Sigmoid colon (tissue), 7 donors: ENCODE measurements around the gene ADM2. TPM values are rescaled to one million over a fixed set of nuclear protein-coding genes. Genes with fewer than 3 reads are reported as not detected.

ENCODE experiments used
- DNase-seq: peaks from one replicate; pipeline ENCODE4 v3.0.0-alpha.2; 2019
- H3K27ac ChIP-seq, 4 donors: fragments of 200-600 bp; sonication (generic); one replicate each; pipeline ENCODE4 v1.5.1; 2016 to 2019; ENCODE audit warnings: mild to moderate bottlenecking in 1 of 4
- H3K27me3 ChIP-seq, 3 donors: fragments of 200-600 bp; sonication (generic); one replicate each; pipeline ENCODE4 v1.5.1; 2019; ENCODE audit warnings: mild to moderate bottlenecking in 1 of 3
- H3K36me3 ChIP-seq, 4 donors: fragments of 200-600 bp; sonication (generic); one replicate each; pipeline ENCODE4 v1.5.1; 2016 to 2019
- H3K4me1 ChIP-seq, 4 donors: fragments of 200-600 bp; sonication (generic); one replicate each; pipeline ENCODE4 v1.5.1; 2017 to 2019
- H3K4me3 ChIP-seq, 4 donors: fragments of 200-600 bp; sonication (generic); one replicate each; pipeline ENCODE4 v1.5.1; 2017 to 2019; ENCODE audit warnings: mild to moderate bottlenecking in 2 of 4, moderate library complexity in 1 of 4
- H3K9me3 ChIP-seq, 4 donors: fragments of 200-600 bp in 3 of 4; sonication (generic) in 3 of 4; one replicate each; pipeline versions ENCODE4 v1.5.1 to v1.6.1; 2013 to 2019
- EP300 ChIP-seq, 4 donors: sonication (generic); formaldehyde crosslinking; IDR thresholded peaks; one replicate each; pipeline ENCODE4 v1.6.1; 2017; ENCODE audit warnings: antibody characterized with exemption in 4 of 4
- POLR2A ChIP-seq, 2 donors: fragments of 450-650 bp; IDR thresholded peaks; one replicate each; pipeline ENCODE4 v1.6.1; 2016; ENCODE audit warnings: antibody characterized with exemption in 2 of 2, mild to moderate bottlenecking in 2 of 2, moderate library complexity in 2 of 2
- POLR2AphosphoS5 ChIP-seq, 4 donors: sonication (generic); formaldehyde crosslinking; IDR thresholded peaks; one replicate each; pipeline ENCODE4 v1.6.1; 2017; ENCODE audit warnings: antibody characterized with exemption in 4 of 4
- WGBS, 2 donors: extraction: QIAGEN DNeasy Blood & Tissue Kit; methylation state at CpG; one replicate each; pipeline ENCODE4 v1.1.7; 2013; 5-methylcytosine and 5-hydroxymethylcytosine counted together
- intact Hi-C: fragments of 100-400 bp; cut with DNase I; formaldehyde crosslinking; loops from one replicate; pipeline ENCODE4 v1.15.1; 2023
- polyA plus RNA-seq, 3 donors: library from polyadenylated mRNA; stranded (reverse); fragments of 200-250 nt; gene quantifications; one replicate each; pipeline ENCODE4 v1.2.3, GENCODE V29; 2013
- total RNA-seq, 4 donors: library from RNA; depleted of rRNA; stranded (reverse); fragments of >200 nt; gene quantifications; one replicate each; pipeline ENCODE4 v1.1.0, GENCODE V29; 2016
- TF ChIP-seq, protein P1 (sequence below), 4 experiments: fragments of 450-650 bp in 3 of 4; fragments of 200-600 bp in 1 of 4; IDR thresholded peaks; one replicate each; pipeline ENCODE4 v1.5.1; 2016 to 2019; ENCODE audit warnings: antibody characterized with exemption in 4 of 4, mild to moderate bottlenecking in 3 of 4, moderate library complexity in 2 of 4
- donor health status: healthy with polysubstance abuse.
- donor health status: Bipolar disorder and iron deficiency.
- donor health status: healthy.

The ADM2 gene
- total and polyA plus RNA-seq, 7 donors, result 1.2 to 8.6 (median 3.2) TPM; not detected in 4

DNA sequence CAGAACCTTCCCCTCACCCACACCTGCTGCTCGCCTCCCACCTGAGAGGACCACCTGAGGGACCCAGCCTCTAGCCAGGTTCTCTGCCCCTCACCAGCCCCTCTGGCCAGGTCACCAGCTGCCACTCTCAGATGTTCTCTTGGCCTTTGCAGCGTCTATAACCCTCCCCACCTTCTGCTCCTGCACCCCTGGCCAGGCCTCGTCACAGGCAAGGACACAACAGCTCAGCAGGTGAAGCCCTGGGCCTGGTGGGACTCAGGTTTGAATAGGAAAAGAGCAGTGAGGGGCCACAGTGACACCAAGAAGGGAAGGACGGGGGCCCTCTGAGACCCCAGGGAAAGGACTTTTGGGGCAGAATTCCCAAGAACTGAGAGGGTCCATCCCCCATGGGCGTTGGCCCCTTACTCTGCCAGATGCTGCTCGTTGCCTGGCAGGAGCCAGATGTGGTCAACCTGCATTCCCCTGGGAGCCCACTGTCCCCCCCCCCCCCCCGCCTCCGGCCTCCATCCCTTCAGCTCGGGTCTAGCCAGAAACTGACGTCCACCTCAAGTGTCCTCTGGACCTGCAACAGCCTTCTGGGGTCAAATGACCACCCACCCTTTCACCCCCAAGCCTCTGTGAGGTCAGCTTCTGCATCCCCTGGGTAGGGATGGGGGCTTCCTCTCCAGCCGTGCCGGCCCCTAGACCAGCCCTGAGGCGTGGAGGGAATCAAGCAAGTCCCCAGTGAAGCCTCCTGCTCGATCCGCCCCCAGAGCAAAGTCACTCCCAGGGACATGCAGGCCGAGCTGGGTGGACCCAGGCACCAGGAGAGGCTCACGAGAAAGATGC, 35.2 kb upstream of the ADM2 start:
- Histone ChIP-seq H3K9me3 (no peaks in the 10 kb centered on the region), H3K4me1 (peaks cover 0 to 15% (median 6%) of the 10 kb centered on the region in 4 donors), H3K36me3 (peaks cover 21 to 70% (median 29%) of the 10 kb centered on the region in 4 donors), H3K27me3 (no peaks in the 10 kb centered on the region), H3K27ac (no peak overlapping the region), H3K4me3 (no peak overlapping the region)
- TF ChIP-seq EP300 (IDR thresholded peaks at IDR 0.05), result no peak
- no peak for TF ChIP-seq POLR2A (IDR thresholded peaks at IDR 0.05)
- TF ChIP-seq, protein P1, sequence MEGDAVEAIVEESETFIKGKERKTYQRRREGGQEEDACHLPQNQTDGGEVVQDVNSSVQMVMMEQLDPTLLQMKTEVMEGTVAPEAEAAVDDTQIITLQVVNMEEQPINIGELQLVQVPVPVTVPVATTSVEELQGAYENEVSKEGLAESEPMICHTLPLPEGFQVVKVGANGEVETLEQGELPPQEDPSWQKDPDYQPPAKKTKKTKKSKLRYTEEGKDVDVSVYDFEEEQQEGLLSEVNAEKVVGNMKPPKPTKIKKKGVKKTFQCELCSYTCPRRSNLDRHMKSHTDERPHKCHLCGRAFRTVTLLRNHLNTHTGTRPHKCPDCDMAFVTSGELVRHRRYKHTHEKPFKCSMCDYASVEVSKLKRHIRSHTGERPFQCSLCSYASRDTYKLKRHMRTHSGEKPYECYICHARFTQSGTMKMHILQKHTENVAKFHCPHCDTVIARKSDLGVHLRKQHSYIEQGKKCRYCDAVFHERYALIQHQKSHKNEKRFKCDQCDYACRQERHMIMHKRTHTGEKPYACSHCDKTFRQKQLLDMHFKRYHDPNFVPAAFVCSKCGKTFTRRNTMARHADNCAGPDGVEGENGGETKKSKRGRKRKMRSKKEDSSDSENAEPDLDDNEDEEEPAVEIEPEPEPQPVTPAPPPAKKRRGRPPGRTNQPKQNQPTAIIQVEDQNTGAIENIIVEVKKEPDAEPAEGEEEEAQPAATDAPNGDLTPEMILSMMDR (IDR thresholded peaks at IDR 0.05), result no peak
- TF ChIP-seq POLR2AphosphoS5 (IDR thresholded peaks at IDR 0.05), result no peak
- 78 to 81% methylated on average over 17 of the region's 17 CpGs for WGBS, 2 donors
- DNase-seq, result no peak
- intact Hi-C loops, result no loop called here

DNA sequence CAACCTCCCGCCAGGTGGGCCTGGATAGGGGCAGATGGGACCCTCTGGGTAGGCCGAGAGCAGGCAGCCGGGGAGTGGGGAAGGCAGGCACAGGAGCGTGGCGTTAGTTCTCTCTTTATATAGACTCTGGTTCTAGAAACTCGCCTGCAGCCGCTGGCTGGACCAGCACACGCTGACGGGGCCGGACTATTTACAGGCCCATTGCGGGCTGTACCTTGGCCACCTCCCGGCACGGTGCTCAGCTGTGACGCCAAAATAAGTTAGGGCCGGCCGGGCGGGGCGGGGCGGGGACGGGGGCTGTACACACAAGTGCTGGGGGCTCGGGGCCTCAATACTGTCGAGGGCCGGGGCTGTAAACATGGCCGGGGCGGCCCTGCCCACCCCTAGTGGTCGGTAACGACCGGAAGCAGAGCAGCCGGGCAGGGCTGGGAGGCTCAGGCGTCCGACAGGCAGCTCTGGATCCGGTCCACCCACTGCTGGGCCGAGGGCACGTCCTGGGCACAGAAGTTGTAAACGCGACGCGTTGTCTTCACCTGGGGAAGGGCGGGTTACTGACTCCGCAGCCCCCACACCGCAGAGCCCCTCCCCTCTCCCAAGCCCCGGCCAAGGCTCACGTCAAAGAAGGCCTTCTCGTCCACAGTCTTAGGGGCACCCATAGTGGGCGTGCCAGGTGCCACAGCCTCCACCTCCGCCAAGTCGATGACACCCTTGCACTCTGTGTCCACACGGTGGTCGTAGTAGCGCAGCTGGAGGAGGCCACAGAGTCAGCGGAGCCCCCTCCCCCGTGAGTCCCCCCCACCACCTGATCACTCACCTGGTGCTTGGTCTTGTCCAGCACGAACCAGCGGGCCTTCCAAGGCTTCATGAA, 34.4 kb upstream of the ADM2 start:
- no peaks in the 10 kb centered on the region for H3K27me3 ChIP-seq
- peaks cover 0 to 15% (median 6%) of the 10 kb centered on the region in 4 donors for H3K4me1 ChIP-seq
- no peak overlapping the region for H3K4me3 ChIP-seq
- no peaks in the 10 kb centered on the region for H3K9me3 ChIP-seq
- H3K27ac ChIP-seq, result no peak overlapping the region
- TF ChIP-seq POLR2AphosphoS5 (IDR thresholded peaks at IDR 0.05), result no peak
- TF ChIP-seq EP300 (IDR thresholded peaks at IDR 0.05), result no peak
- TF ChIP-seq, protein P1 (IDR thresholded peaks at IDR 0.05), result no peak
- no peak for TF ChIP-seq POLR2A (IDR thresholded peaks at IDR 0.05)
- WGBS, 2 donors, result 62 to 80% methylated on average over 54 of the region's 54 CpGs
- intact Hi-C loops, result no loop called here
- peaks cover 19 to 68% (median 24%) of the 10 kb centered on the region in 4 donors for H3K36me3 ChIP-seq
- DNase-seq, result no peak

DNA sequence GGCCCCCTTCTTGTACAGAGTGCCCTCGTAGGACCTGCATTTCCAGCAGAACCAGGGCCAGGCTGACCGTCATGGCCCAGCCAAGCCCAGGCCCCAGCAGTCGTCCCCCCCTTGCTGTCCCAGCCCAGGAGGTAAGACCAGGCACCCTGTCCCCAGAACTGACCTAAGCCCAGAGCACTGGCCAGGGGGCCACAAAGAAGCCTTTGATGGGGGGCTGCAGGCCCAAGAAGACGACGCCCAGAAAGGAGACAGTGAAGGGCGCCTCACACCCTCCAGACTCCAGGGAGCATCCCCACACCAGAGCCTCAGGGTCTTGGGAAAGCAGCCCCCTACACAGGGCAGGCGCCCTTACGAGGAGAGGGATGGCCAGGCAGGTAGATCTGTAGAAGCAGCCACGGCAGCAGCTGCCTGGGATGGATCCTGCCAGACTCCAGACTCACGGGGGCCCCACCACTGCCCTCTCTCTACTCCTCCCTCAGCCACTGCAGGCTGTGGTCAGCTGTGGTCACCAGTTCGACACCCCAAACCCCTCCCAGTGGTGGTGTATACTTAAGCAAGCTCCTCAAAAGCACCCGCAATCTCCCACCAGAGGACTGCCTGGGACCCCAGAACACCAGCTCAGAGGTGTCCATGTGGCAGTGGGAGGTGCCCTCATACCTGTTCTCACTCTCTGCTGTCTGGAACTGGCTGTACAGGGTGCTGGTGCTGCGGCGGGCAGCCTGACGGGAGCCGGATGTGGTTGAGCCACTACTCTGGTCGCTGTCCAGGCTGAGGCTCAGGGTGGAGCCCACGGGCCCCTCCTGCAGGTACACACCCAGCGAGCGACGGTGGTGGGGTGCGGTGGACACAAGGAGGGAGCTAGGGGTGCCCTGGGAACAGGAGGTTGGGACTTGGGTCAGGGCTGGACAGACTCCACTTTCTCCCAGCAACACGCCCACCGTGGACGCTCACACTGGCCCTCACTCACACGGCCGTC, 33.5 kb upstream of the ADM2 start:
- intact Hi-C loops, result no loop called here
- H3K36me3 ChIP-seq, result peaks cover 19 to 66% (median 24%) of the 10 kb centered on the region in 4 donors
- 87 to 90% methylated on average over 27 of the region's 27 CpGs for WGBS, 2 donors
- no peaks in the 10 kb centered on the region for H3K9me3 ChIP-seq
- H3K4me3 ChIP-seq, result no peak overlapping the region
- no peak for TF ChIP-seq POLR2AphosphoS5 (IDR thresholded peaks at IDR 0.05)
- TF ChIP-seq POLR2A (IDR thresholded peaks at IDR 0.05), result no peak
- TF ChIP-seq, protein P1 (IDR thresholded peaks at IDR 0.05), result no peak
- H3K27me3 ChIP-seq, result no peaks in the 10 kb centered on the region
- H3K27ac ChIP-seq, result no peak overlapping the region
- H3K4me1 ChIP-seq, result peaks cover 0 to 15% (median 6%) of the 10 kb centered on the region in 4 donors
- DNase-seq, result no peak

DNA sequence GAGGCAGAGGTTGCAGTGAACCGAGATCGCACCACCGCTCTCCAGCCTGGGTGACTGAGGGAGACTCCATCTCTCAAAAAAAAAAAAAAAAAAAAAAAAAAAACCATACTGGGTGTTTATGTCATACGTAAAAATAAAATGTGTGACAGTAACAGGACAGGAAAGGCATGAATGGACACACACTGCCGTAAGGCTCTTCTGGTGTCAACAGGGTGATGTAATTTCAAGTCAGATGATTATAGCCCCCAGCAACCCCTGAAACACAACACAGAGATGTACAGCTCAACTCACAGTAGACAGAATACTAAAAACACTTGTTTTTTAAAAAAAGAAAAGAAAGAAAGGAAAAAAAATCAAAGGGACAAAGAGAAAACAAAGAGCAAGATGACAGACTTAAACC, 28.7 kb upstream of the ADM2 start:
- H3K27me3 ChIP-seq, result no peaks in the 10 kb centered on the region
- 91 to 93% methylated on average over 5 of the region's 5 CpGs for WGBS, 2 donors
- H3K27ac ChIP-seq, result no peak overlapping the region
- intact Hi-C loops, result no loop called here
- H3K9me3 ChIP-seq, result no peaks in the 10 kb centered on the region
- TF ChIP-seq POLR2AphosphoS5 (IDR thresholded peaks at IDR 0.05) (no peak), EP300 (IDR thresholded peaks at IDR 0.05) (no peak), POLR2A (IDR thresholded peaks at IDR 0.05) (no peak)
- TF ChIP-seq, protein P1 (IDR thresholded peaks at IDR 0.05), result no peak
- H3K4me1 ChIP-seq, result no peaks in the 10 kb centered on the region
- H3K36me3 ChIP-seq, result peaks cover 34 to 86% (median 48%) of the 10 kb centered on the region in 4 donors
- no peak for DNase-seq
- H3K4me3 ChIP-seq, result no peak overlapping the region
